Esophagus (tissue), 2 donors: Measurements from ENCODE around the gene GRK4. TPM values are rescaled to one million over a fixed set of nuclear protein-coding genes. Genes with fewer than 3 reads are reported as not detected.

Experiments
- H3K27ac ChIP-seq, 2 donors: one replicate each; pipeline ENCODE4 v1.5.1; 2013; ENCODE audit warnings: low read depth in 2 of 2, mild to moderate bottlenecking in 2 of 2, inconsistent platforms in 1 of 2, low read length in 1 of 2, moderate library complexity in 1 of 2
- H3K27me3 ChIP-seq, 2 donors: one replicate each; pipeline ENCODE4 v1.6.1; 2013; ENCODE audit warnings: low read length in 2 of 2, control low read depth in 1 of 2, mild to moderate bottlenecking in 1 of 2; ENCODE audit not compliant: insufficient read depth in 2 of 2, control insufficient read depth in 1 of 2
- H3K36me3 ChIP-seq, 2 donors: one replicate each; pipeline ENCODE4 v1.6.1; 2013; ENCODE audit warnings: low read length in 1 of 2; ENCODE audit not compliant: control insufficient read depth in 2 of 2, insufficient read depth in 2 of 2
- H3K4me1 ChIP-seq, 2 donors: one replicate each; pipeline ENCODE4 v1.6.1; 2013; ENCODE audit warnings: low read length in 1 of 2; ENCODE audit not compliant: control insufficient read depth in 2 of 2, insufficient read depth in 2 of 2
- H3K4me3 ChIP-seq, 2 donors: one replicate each; pipeline ENCODE4 v1.5.1; 2013; ENCODE audit warnings: low read length in 2 of 2, mild to moderate bottlenecking in 2 of 2, low read depth in 1 of 2, moderate library complexity in 1 of 2
- H3K9me3 ChIP-seq, 2 donors: one replicate each; pipeline ENCODE4 v1.6.1; 2013; ENCODE audit warnings: mild to moderate bottlenecking in 2 of 2, low read depth in 1 of 2, low read length in 1 of 2, moderate library complexity in 1 of 2; ENCODE audit not compliant: control insufficient read depth in 2 of 2, insufficient read depth in 1 of 2
- WGBS, 2 donors: extraction: QIAGEN DNeasy Blood & Tissue Kit; methylation state at CpG; one replicate each; pipeline ENCODE4 v1.1.7; 2013; 5-methylcytosine and 5-hydroxymethylcytosine counted together
- polyA plus RNA-seq, 2 donors: library from polyadenylated mRNA; stranded (reverse); fragments of 200-250 nt; gene quantifications; one replicate each; pipeline ENCODE4 v1.2.3, GENCODE V29; 2013
- donor health status: healthy with polysubstance abuse.
- donor health status: Bipolar disorder and iron deficiency.

The GRK4 gene
- polyA plus RNA-seq, 2 donors: 1.2 to 1.7 TPM

GRCh38 chr4:3031357-3032082, 68.1 kb downstream of the GRK4 start:
- H3K27ac ChIP-seq: no peak overlapping the region
- H3K4me3 ChIP-seq: no peak overlapping the region
- H3K27me3 ChIP-seq: no peaks in the 10 kb centered on the region
- H3K4me1 ChIP-seq: no peaks in the 10 kb centered on the region
- H3K36me3 ChIP-seq: no peaks in the 10 kb centered on the region
- no peaks in the 10 kb centered on the region for H3K9me3 ChIP-seq
- 59 to 64% methylated on average over 12 of the region's 12 CpGs for WGBS, 2 donors

GRCh38 chr4:3034231-3034630, 70.9 kb downstream of the GRK4 start:
- H3K4me1 ChIP-seq: peaks cover 0 to 2% of the 10 kb centered on the region in 2 donors
- no peak overlapping the region for H3K4me3 ChIP-seq
- no peaks in the 10 kb centered on the region for H3K36me3 ChIP-seq
- H3K9me3 ChIP-seq: no peaks in the 10 kb centered on the region
- WGBS, 2 donors: 85 to 89% methylated on average over 8 of the region's 8 CpGs
- H3K27ac ChIP-seq: no peak overlapping the region
- H3K27me3 ChIP-seq: no peaks in the 10 kb centered on the region

- no peaks in the 10 kb centered on the region for H3K36me3 ChIP-seq
- no peak overlapping the region for H3K27ac ChIP-seq
- no peaks in the 10 kb centered on the region for H3K9me3 ChIP-seq
- WGBS, 2 donors: 85 to 87% methylated on average over 8 of the region's 8 CpGs
- H3K4me1 ChIP-seq: peaks cover 0 to 2% of the 10 kb centered on the region in 2 donors
- H3K4me3 ChIP-seq: no peak overlapping the region
- H3K27me3 ChIP-seq: no peaks in the 10 kb centered on the region
Observed at GRCh38 chr4:3035249-3035648, 71.9 kb downstream of the GRK4 start.

- Histone ChIP-seq H3K36me3 (no peaks in the 10 kb centered on the region), H3K4me1 (peaks cover 0 to 2% of the 10 kb centered on the region in 2 donors)
- WGBS, 2 donors: 88 to 91% methylated on average over 6 of the region's 6 CpGs
Observed at GRCh38 chr4:3035674-3036073, 72.3 kb downstream of the GRK4 start.

GRCh38 chr4:3036131-3036952, 73.0 kb downstream of the GRK4 start:
- no peaks in the 10 kb centered on the region for H3K9me3 ChIP-seq
- no peak overlapping the region for H3K27ac ChIP-seq
- H3K27me3 ChIP-seq: no peaks in the 10 kb centered on the region
- H3K4me1 ChIP-seq: peaks cover 0 to 4% of the 10 kb centered on the region in 2 donors
- no peak overlapping the region for H3K4me3 ChIP-seq
- H3K36me3 ChIP-seq: no peaks in the 10 kb centered on the region
- WGBS, 2 donors: 84 to 90% methylated on average over 21 of the region's 21 CpGs

More at GRCh38 chr4:3035674-3036073, 72.3 kb downstream of the GRK4 start:
- H3K27ac ChIP-seq: no peak overlapping the region
- H3K27me3 ChIP-seq: no peaks in the 10 kb centered on the region
- no peaks in the 10 kb centered on the region for H3K9me3 ChIP-seq
- no peak overlapping the region for H3K4me3 ChIP-seq

GRCh38 chr4:3037957-3038461, 74.6 kb downstream of the GRK4 start:
- H3K27me3 ChIP-seq: no peaks in the 10 kb centered on the region
- no peaks in the 10 kb centered on the region for H3K36me3 ChIP-seq
- H3K27ac ChIP-seq: no peak overlapping the region
- H3K9me3 ChIP-seq: no peaks in the 10 kb centered on the region
- H3K4me3 ChIP-seq: no peak overlapping the region
- WGBS, 2 donors: 37 to 41% methylated on average over 6 of the region's 6 CpGs
- H3K4me1 ChIP-seq: peaks cover 0 to 7% of the 10 kb centered on the region in 2 donors

- no peaks in the 10 kb centered on the region for H3K9me3 ChIP-seq
- 87 to 88% methylated on average over 8 of the region's 8 CpGs for WGBS, 2 donors
- H3K27me3 ChIP-seq: no peaks in the 10 kb centered on the region
- H3K4me1 ChIP-seq: peaks cover 0 to 7% of the 10 kb centered on the region in 2 donors
- H3K4me3 ChIP-seq: no peak overlapping the region
- no peak overlapping the region for H3K27ac ChIP-seq
- H3K36me3 ChIP-seq: no peaks in the 10 kb centered on the region
Observed at GRCh38 chr4:3039706-3040366, 76.5 kb downstream of the GRK4 start.

GRCh38 chr4:3040452-3041191, 77.3 kb downstream of the GRK4 start:
- peak overlapping the region; percentile 35 to 59 for H3K4me3 ChIP-seq
- 82 to 86% methylated on average over 27 to 28 of the region's 28 CpGs for WGBS, 2 donors
- H3K27me3 ChIP-seq: no peaks in the 10 kb centered on the region
- H3K36me3 ChIP-seq: no peaks in the 10 kb centered on the region
- H3K4me1 ChIP-seq: peaks cover 0 to 7% of the 10 kb centered on the region in 2 donors
- no peak overlapping the region for H3K27ac ChIP-seq
- H3K9me3 ChIP-seq: no peaks in the 10 kb centered on the region
